SK-N-MC (cell line): ENCODE measurements around the gene PPIL6.

Experiments used
- EZH2 ChIP-seq: fragments of 200-600 bp; sonication (generic); IDR thresholded peaks from one replicate; pipeline ENCODE4 v1.6.1; 2017; ENCODE audit warnings: antibody characterized with exemption
- FOXP2 ChIP-seq: optimal IDR thresholded peaks from 2 replicates; pipeline ENCODE3; 2011; ENCODE audit warnings: mild to moderate bottlenecking, moderate library complexity; ENCODE audit not compliant: insufficient read depth; ENCODE audit errors: extremely low read length, control extremely low read depth
- POLR2AphosphoS5 ChIP-seq: IDR thresholded peaks from 2 replicates; pipeline ENCODE4 v1.6.1; 2012; ENCODE audit warnings: mild to moderate bottlenecking, low read depth, low read length, borderline replicate concordance

GRCh38 chr6:109475625-109476024, 35.2 kb upstream of the PPIL6 start:
- TF ChIP-seq POLR2AphosphoS5 (no peak), EZH2 (no peak), FOXP2 (no peak)
